Tibial nerve (tissue), 4 donors: ENCODE data around the gene GUCA2B. TPM values are rescaled to one million over a fixed set of nuclear protein-coding genes. Genes with fewer than 3 reads are reported as not detected.

Experiments
- DNase-seq, 2 donors: peaks; one replicate each; pipeline ENCODE4 v3.0.0-alpha.2; 2019; ENCODE audit warnings: low spot score in 2 of 2
- H3K27ac ChIP-seq, 4 donors: fragments of 200-600 bp; sonication (generic) in 3 of 4; one replicate each; pipeline ENCODE4 v1.5.1; 2017 to 2019; ENCODE audit warnings: mild to moderate bottlenecking in 1 of 4
- H3K27me3 ChIP-seq, 2 donors: fragments of 200-600 bp; sonication (generic) in 1 of 2; one replicate each; pipeline versions ENCODE4 v1.5.1 to v1.6.0; 2017 to 2019
- H3K36me3 ChIP-seq, 3 donors: fragments of 200-600 bp; sonication (generic); one replicate each; pipeline ENCODE4 v1.5.1; 2018 to 2019
- H3K4me1 ChIP-seq, 4 donors: fragments of 200-600 bp; sonication (generic) in 3 of 4; one replicate each; pipeline ENCODE4 v1.5.1; 2017 to 2019
- H3K4me3 ChIP-seq, 4 donors: fragments of 200-600 bp; sonication (generic) in 3 of 4; one replicate each; pipeline ENCODE4 v1.5.1; 2017 to 2019; ENCODE audit warnings: mild to moderate bottlenecking in 1 of 4, moderate library complexity in 1 of 4
- H3K9me3 ChIP-seq, 4 donors: fragments of 200-600 bp; sonication (generic) in 3 of 4; one replicate each; pipeline ENCODE4 v1.5.1; 2017 to 2019
- EP300 ChIP-seq, 2 donors: sonication (generic); formaldehyde crosslinking; IDR thresholded peaks; one replicate each; pipeline ENCODE4 v1.6.1; 2017; ENCODE audit warnings: antibody characterized with exemption in 2 of 2, mild to moderate bottlenecking in 1 of 2
- POLR2A ChIP-seq, 2 donors: fragments of 450-650 bp; IDR thresholded peaks; one replicate each; pipeline ENCODE4 v1.6.1; 2017; ENCODE audit warnings: antibody characterized with exemption in 2 of 2, mild to moderate bottlenecking in 2 of 2, moderate library complexity in 2 of 2
- WGBS, 2 donors: methylation state at CpG; one replicate each; pipeline ENCODE4 v1.1.5; 2018; 5-methylcytosine and 5-hydroxymethylcytosine counted together
- total RNA-seq, 4 donors: library from RNA; depleted of rRNA; stranded (reverse); fragments of >200 nt; gene quantifications; one replicate each; pipeline ENCODE4 v1.1.0, GENCODE V29; 2016
- TF ChIP-seq, protein P1 (sequence below), 5 experiments: fragments of 200-600 bp in 3 of 5; fragments of 450-650 bp in 2 of 5; sonication (generic) in 3 of 5; IDR thresholded peaks; one replicate each; pipeline ENCODE4 v1.5.1; 2016 to 2019; ENCODE audit warnings: antibody characterized with exemption in 5 of 5, mild to moderate bottlenecking in 3 of 5, moderate library complexity in 2 of 5

Gene GUCA2B
- not detected for total RNA-seq

DNA sequence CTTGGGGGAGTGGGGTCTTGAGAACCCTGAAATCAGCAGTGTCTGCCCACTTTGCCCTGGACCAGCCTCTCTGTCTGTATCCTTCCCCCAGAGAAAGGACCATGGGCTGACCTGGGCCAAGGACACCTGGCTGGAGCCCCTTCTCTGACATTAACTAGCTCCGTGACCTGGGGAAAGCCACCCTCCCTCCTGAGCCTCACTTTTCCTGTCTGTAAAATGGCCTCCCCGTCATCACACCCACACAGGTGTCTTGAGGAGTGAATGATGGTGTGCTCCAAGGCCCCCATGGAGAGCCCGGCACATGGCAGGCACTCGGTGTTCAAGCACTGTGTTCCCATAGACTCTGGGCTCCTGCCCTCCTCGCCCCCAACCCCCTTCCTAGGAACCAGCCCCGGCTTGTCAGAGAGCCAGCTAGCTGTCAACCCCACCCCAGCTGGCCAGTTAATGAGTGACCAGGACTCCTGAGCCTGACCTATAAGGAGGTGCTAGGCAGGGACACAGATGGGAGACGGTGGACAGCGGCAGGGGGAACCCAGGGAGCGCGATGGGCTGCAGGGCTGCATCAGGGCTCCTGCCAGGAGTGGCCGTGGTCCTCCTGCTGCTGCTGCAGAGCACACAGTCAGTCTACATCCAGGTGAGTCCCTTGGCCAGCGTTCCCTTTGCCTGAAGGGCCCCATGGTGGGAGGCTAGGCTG lies at the start of gene GUCA2B:
TSS of gene GUCA2B (plus strand) at position 504 of the 694 bp plus-strand sequence. CDS start at position 545, 41 bp downstream.
- no peak for TF ChIP-seq POLR2A (IDR thresholded peaks at IDR 0.05)
- TF ChIP-seq, protein P1, sequence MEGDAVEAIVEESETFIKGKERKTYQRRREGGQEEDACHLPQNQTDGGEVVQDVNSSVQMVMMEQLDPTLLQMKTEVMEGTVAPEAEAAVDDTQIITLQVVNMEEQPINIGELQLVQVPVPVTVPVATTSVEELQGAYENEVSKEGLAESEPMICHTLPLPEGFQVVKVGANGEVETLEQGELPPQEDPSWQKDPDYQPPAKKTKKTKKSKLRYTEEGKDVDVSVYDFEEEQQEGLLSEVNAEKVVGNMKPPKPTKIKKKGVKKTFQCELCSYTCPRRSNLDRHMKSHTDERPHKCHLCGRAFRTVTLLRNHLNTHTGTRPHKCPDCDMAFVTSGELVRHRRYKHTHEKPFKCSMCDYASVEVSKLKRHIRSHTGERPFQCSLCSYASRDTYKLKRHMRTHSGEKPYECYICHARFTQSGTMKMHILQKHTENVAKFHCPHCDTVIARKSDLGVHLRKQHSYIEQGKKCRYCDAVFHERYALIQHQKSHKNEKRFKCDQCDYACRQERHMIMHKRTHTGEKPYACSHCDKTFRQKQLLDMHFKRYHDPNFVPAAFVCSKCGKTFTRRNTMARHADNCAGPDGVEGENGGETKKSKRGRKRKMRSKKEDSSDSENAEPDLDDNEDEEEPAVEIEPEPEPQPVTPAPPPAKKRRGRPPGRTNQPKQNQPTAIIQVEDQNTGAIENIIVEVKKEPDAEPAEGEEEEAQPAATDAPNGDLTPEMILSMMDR (IDR thresholded peaks at IDR 0.05), result no peak
- TF ChIP-seq EP300 (IDR thresholded peaks at IDR 0.05), result no peak
- Histone ChIP-seq H3K27ac (no peak within 1 kb of the TSS), H3K27me3 (peaks cover 0 to 12% of the 10 kb centered on the region in 2 donors), H3K4me1 (no peaks in the 10 kb centered on the region), H3K4me3 (no peak within 1 kb of the TSS), H3K36me3 (no peaks in the 10 kb centered on the region), H3K9me3 (no peaks in the 10 kb centered on the region)
- WGBS, 2 donors, result 79 to 86% methylated on average over 8 to 9 of the region's 12 CpGs
- no peak for DNase-seq

GRCh38 chr1:42105025-42105424 lies 48.2 kb upstream of the GUCA2B start:
- Histone ChIP-seq H3K4me1 (no peaks in the 10 kb centered on the region), H3K9me3 (peaks cover 0 to 7% (median 0%) of the 10 kb centered on the region in 4 donors), H3K27me3 (no peaks in the 10 kb centered on the region), H3K27ac (no peak overlapping the region), H3K36me3 (no peaks in the 10 kb centered on the region), H3K4me3 (no peak overlapping the region)
- TF ChIP-seq, protein P1 (IDR thresholded peaks at IDR 0.05), result no peak
- no peak for TF ChIP-seq POLR2A (IDR thresholded peaks at IDR 0.05)
- TF ChIP-seq EP300 (IDR thresholded peaks at IDR 0.05), result no peak
- 90 to 95% methylated on average over 1 of the region's 1 CpG for WGBS, 2 donors
- no peak for DNase-seq

GRCh38 chr1:42108309-42108708 lies 44.9 kb upstream of the GUCA2B start:
- Histone ChIP-seq H3K4me3 (no peak overlapping the region), H3K27ac (no peak overlapping the region), H3K9me3 (no peaks in the 10 kb centered on the region), H3K36me3 (no peaks in the 10 kb centered on the region), H3K4me1 (no peaks in the 10 kb centered on the region), H3K27me3 (no peaks in the 10 kb centered on the region)
- no peak for TF ChIP-seq POLR2A (IDR thresholded peaks at IDR 0.05)
- TF ChIP-seq EP300 (IDR thresholded peaks at IDR 0.05), result no peak
- TF ChIP-seq, protein P1 (IDR thresholded peaks at IDR 0.05), result no peak
- DNase-seq, result no peak
- 85 to 88% methylated on average over 7 of the region's 7 CpGs for WGBS, 2 donors

DNA sequence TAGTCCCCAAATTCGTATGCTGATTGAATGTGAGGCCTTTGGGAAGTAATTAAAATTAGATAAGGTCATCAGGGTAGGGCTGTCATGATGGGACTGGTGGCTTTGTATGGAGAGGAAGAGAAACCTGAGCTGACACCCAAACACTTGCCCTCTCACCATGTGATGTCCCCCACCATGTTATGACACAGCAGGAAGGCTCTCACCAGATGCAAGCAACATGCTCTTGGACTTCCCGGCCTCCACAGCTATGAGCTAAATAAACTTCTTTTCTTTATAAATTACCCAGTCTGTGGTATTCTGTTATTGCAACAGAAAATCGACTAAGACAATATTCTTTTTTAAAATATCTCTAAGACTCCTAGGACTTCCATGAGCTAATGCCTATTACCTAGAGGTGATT lies 43.6 kb upstream of the GUCA2B start:
- Histone ChIP-seq H3K36me3 (no peaks in the 10 kb centered on the region), H3K4me3 (no peak overlapping the region), H3K9me3 (no peaks in the 10 kb centered on the region), H3K27ac (no peak overlapping the region), H3K27me3 (no peaks in the 10 kb centered on the region), H3K4me1 (no peaks in the 10 kb centered on the region)
- 71 to 72% methylated on average over 3 of the region's 3 CpGs for WGBS, 2 donors
- TF ChIP-seq EP300 (IDR thresholded peaks at IDR 0.05) (no peak), POLR2A (IDR thresholded peaks at IDR 0.05) (no peak)
- TF ChIP-seq, protein P1 (IDR thresholded peaks at IDR 0.05), result no peak
- DNase-seq, result no peak

GRCh38 chr1:42114229-42114628 lies 39.0 kb upstream of the GUCA2B start:
- Histone ChIP-seq H3K4me1 (no peaks in the 10 kb centered on the region), H3K9me3 (no peaks in the 10 kb centered on the region), H3K4me3 (no peak overlapping the region), H3K27me3 (no peaks in the 10 kb centered on the region), H3K36me3 (no peaks in the 10 kb centered on the region), H3K27ac (no peak overlapping the region)
- no peak for TF ChIP-seq POLR2A (IDR thresholded peaks at IDR 0.05)
- TF ChIP-seq, protein P1 (IDR thresholded peaks at IDR 0.05), result no peak
- no peak for TF ChIP-seq EP300 (IDR thresholded peaks at IDR 0.05)
- DNase-seq, result no peak
- 67 to 69% methylated on average over 5 of the region's 5 CpGs for WGBS, 2 donors
